HG03565 (cell line): ENCODE measurements around the gene AFF2.

Experiments
- ATAC-seq: cut with Tn5 transposase; IDR thresholded peaks from one replicate; pipeline ENCODE4 v1.9.1; 2021; ENCODE audit warnings: mild to moderate bottlenecking, moderate library complexity; ENCODE audit not compliant: unreplicated experiment

AFF2 gene

DNA sequence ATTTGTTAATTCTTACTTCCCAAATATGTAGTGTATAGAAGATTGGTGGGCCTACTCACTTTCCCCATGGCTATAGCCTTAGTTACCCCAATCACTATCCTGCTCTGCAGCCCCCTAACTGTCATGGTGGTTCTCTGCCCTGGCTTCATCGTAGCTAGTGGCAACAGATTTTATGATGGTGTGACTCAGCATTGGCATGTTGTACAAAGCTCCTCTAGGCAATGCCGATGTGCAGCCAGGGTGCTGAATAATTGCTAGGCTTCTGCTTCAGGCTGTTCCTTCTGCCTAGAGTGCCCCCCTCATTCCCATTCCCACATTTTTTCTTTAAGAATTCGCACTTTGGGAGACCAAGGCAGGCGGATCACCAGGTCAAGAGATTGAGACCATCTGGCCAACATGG lies 35.2 kb downstream of the AFF2 start:
- no peak for ATAC-seq

DNA sequence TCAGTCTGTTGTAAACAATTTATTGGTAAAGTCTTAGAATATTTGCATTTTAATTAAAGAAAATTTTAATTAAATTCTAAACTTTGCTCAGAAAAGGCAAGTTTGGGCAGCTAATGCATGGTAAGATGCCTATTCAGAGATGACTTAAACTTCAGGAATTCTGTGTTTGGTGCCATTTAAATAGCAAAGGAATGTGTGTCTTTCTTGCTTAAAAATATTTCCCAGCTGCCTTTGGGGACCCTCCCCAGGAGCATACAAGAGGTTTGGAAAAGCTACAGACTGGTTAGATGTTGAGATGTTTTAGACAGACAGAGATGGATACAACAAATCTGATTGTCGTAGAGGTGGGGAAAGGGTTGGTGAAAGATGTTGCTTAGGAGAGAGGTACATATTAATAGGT lies 36.5 kb downstream of the AFF2 start:
- ATAC-seq = no peak

DNA sequence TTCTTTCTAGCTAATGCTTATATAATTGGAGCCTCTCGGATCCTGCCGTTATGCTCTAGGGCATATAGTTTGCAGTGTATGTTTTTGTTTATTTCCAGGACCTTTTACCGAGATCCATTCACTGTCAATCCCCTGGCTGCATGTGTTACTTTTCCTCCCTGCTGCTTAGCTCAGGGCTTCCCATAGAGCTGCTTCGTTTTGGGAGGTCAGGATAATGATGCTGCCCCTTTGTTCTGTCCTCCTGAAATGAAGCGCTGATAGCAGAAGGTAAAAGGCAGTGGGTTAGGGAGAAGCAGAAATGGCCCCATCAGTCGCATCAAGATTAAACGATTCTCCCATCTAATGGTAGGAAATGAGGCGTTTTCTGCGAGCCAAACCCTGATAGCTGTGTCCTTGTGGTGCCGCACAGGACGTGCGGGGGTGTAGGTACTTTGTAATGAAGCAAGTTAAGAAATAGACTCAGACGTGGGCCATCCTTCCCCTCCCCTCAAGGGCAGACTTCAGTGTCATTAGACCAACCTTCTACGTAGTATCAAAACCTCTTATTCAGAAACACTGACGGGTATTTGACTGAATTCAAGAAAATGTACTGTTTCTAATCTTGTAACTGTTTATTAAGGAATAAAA lies 37.3 kb downstream of the AFF2 start:
- ATAC-seq = no peak

DNA sequence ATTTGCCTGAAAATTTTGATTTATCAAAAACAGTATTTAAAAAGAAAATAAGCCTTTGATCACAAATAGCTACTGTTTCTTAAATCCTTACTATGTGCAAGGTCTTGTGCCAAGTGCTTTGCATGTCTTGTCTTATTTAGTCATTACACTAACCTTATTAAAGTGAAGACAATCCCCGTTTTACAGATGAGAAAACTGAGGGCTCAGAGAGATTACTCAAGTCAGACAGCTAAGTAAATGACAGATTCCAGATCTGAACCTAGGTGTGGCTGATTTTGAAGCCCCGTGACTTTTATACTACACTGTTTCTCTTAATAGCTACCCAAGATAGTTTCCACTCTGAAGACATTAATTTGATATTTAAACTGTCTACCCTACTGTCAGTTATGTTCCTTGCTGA lies 38.2 kb downstream of the AFF2 start:
- ATAC-seq = no peak

DNA sequence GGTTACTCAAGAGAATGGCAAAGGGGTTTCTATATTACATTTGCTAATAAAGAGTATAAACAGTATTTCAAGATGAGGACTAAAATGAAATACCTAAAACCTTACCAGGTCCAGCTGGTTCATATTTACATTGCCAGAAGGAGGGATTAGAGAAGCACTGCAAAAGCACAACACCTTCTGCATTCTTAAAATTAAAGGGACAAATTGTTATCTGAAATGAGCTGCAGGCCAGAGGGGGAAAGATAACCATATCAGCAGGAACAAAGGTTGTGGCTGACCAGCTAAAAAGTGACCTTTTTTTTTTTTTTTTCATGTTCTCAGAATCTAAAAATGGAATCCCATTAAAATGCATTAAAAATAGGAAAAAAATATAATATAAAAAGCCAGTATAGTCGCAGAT lies 39.7 kb downstream of the AFF2 start:
- no peak for ATAC-seq

DNA sequence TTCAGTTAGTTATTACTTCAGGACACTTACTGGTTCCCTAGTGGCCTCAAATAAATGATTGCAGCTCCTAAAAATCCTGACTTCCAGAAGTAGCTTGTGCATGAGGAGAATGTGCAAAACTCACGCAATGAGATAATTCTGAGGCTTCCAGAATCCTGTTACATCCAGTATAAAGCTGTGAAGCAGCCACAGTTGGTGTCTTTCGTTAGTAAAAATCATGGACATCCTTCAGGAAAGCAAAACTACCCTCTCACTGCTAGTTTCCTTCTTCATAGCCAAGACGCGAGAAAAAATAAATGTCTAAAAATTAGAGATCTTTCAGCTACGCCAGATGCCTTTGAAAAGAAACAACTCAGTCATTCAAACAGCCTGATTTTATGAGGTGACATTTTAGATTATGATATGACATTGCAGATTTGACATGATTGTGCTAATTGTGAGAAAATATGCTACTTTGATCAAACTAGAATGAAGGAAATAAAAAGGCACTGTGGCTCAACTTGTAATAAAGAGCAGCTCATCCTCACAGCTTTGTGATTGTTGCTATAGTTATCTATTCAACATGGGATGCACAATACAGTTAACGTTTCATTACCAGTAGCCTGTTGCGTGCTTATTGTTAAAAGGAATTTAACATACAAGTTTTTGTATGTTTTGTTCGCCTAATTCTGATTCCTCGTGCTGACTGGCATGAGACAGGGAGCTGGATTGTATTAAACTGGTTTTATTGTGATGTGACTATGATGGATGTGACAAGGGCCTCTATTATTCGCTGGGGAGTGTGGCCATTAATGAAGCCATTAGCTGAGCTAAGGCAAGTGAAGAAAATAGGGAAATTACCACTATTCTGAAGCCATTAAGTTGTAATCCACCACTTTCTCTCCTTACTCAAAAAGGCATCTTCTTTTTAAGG lies 40.5 kb downstream of the AFF2 start:
- no peak for ATAC-seq

DNA sequence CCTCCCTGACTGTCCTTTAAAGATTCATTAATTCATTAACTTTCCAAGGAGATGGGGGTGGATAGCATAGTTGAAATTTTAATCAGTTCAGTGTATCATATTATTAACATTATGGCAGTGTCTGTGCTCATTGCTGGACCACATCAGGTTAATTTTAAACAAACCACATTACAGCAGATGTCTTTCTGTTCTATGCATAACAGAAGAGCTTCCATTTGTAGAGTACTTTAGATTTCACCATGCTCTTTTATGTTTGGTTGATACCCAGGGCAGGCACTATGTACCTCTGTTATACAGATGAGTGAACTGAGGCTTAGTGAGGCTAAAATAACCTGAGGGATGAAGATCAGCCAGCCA lies 41.1 kb downstream of the AFF2 start:
- no peak for ATAC-seq

DNA sequence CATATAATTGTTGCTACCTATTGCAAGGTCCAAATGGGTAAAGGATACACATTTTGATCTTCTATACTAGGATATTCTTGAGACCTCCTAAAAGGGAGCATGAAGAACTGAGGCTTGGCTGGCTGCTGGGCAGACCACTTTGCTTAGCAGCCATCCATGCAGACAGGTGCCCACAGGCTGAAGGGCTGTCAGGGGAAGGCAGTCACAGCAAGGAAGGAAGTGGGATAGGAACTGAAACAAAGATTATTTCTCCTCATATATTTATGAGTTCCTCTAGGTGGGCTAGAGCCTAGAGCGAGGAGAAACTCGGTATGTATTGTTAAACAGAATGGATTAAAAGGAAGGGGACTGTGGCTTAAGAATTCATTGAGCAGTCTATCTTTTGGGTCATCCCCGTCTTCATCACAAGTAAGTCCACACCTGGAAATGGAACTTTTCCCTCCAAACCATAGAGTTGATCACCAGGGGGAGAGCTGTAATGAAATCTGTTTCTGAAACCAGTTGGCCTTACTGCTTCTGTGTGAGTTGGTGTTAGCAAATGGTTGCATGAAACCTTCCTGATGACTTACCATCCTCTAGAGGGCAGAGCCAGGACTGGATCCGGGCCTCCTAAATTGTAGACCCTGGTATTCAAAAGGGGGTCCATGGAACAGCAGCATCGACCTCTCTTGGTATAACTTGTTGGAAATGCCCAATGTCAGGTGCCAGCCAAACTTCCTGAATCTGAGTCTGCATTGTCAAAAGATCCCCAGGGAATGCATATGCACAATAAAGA lies 42.3 kb downstream of the AFF2 start:
- no peak for ATAC-seq

DNA sequence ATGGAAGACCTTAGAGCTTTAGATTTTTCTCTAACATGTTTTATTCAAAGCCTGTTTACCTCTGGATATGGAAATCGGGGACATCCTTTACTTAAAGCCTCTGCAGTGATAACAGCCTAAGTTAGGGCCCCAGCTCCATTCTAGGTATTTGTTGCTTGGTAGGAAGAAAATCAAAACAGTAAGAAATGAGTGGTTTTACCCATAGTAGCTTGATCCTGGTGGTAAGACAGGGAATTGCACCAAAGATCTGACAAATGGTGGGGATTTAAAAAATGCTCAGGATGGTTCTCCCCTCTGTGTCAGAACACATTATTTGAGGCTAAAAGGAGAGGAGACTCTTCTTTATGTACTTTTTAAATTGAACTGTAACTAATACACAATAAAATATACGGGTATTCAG lies 52.4 kb downstream of the AFF2 start:
- no peak for ATAC-seq

DNA sequence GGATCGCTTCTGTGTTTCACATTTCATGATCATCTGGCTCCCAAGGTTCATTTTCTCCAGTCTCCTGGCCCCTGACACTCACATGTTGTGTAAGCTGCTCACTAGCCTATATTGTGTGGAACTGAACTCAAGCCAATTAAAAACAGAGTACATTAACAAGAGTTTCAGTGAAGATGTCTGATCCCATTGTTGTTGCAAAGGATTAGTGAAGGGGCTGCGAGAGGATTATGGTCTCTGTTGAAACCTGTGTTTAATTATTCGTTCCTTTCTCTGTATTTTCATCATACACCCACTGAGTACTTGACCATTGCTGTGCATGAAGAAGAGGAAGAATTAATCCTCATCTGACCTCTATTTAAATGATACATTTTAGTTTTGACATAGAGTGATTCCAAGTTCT lies 54.7 kb downstream of the AFF2 start:
- no peak for ATAC-seq

DNA sequence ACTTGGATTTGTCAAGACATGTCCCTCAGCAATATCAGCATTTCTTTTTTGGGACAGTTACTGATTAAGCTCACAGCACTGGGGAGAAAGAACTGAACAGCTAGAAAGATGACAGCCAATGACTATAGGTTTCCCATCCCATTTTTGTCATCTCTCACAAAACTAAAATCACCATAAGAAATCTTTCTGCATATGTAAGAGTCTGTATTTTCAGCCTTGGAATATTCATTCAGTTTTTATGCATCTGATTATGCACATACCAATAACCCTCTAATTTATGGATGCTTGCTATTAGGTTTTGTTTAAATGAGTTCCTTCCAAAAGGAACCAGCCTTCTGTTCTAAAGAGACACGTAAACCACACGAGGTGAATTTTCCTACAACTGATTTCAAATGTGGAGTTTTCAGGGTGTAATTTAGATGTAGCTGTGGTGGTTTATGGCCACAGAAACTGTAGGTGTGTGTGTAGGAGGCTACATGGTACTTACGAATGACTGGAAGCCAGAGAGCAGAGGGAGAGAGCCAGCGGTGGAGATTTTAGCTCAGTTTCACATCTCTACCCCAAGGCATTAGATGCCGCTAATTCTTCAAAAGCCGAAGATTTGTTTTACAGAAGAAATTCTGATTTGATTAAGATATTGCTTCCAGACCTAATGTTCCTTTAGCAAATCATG lies 55.3 kb downstream of the AFF2 start:
- ATAC-seq = no peak

DNA sequence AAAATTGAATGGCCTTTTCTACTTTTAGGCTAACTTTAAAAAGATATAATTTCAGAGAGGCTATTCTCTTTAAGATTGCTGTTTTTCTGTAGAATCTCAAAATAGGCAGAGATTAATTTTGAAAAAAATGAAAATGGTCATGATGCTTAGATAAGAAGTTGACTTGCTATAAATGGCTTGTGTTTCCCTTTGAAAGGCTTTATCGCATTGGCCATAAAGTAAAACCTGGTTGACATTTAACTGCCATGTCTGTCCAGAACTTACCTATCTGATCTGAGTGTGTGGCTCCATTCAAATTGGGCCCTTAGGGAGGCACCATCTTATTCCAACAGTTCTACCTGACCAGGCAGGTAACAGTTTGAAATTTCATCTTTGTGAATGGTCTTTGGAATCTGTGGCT lies 56.1 kb downstream of the AFF2 start:
- ATAC-seq = no peak

DNA sequence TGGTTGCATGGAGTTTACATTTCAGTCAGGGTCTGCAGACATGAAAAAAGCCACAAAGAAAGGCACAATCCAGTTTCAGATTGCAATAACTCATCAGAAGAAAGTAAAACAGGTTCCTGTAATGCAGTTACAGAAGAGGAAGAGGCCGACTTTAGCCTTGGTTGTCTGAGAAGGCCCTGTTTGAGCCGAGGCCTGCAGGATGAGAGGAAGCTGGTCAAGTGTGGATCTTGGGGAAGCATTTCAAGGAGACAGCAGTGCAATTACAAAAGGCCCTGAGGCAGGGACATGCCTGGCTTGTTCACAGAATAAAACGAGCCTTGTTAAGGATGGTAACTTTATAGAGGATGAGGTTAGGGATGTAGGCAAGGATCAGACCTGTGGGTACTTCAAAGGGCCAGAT lies 62.4 kb downstream of the AFF2 start:
- ATAC-seq = no peak

DNA sequence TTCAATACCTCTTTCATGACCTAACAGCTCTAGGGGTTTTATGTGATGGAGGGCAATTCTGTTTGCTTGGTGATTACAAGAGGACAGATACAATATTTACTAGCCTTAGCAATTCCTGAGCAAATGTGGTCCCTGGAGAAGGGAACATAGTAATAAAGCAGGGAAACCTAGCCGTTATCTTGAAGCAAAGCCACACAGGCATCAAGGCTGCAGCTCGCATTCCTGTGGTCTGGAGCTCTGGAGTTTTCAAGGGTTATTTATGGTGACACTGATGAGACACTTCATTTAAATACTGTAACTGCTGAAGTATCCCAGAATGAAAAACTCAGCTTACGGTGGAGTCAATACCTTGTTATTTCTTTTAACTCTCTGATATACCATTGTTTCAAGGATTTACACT lies 66.8 kb downstream of the AFF2 start:
- ATAC-seq = no peak

DNA sequence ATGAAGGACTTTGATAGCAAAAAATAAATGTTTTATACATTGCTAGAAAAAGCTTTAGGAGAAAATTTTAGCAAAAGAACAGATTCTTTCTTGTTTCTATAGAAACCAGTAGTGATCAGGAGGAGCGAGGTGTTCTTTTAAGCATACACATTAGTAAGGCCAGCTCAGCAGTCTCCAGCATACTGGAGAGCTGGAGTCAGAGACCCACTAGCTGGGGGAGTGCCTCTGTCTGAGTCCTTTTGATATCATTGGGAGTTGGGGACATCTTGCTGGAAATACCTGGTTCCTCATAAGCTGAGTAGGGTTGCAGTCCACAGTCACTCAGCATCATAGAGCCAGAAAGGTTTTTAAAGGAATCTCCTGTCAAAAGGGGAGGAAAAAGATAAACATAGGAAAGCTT lies 67.4 kb downstream of the AFF2 start:
- ATAC-seq = no peak

DNA sequence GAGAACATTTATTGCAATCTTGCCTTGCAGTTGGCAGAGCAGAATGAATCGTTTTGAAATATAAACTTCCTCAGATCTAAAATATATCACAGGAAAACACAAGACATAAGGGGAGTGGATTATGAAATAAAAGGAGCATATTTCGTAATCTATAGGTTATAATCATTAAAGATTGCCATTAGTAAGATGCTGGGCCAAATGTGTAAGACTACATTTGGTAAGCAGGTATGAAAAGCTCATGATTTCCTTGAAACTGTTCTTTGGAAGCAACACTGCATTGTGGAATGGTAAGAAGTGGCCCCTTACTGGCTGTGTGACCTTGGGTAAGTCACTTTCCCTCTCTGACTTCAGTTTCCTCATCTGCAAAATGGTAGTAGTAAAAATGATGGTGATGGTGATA lies 68.3 kb downstream of the AFF2 start:
- ATAC-seq = no peak

DNA sequence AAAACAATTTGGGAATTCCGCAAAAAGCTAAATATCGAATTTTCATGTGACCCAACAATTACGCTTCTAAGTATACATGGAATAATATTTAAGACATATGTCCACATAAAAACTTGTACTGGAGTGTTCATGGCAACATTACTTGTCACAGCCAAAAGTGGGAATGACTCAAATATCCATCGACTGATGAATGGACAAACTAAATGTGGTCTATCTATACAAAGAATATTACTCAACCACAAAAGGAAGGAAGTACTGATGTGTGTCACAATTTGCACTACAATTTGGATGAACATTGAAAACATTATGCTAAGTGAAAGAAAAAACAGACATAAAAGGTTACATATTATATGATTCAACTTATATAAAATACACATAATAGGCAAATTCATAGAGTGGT lies 71.9 kb downstream of the AFF2 start:
- ATAC-seq = no peak

DNA sequence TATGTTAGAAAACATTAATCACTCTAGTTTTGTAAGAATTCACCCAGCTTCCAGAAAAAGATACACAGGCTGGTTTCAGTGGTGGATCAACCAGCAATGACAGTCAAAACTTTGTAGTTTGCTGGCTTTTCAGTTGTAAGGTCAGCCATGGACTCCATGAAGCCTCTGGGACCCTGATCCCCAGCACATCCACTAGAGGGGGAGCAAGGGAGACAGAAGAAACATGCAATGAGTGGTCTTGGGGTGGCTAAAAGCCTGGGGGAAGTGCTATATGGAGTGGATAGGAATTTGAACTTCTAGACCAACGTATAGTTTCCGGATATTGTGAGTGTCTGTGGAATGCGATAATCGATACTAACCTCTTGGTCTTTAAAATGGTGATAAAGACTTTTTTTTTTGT lies 72.7 kb downstream of the AFF2 start:
- no peak for ATAC-seq

DNA sequence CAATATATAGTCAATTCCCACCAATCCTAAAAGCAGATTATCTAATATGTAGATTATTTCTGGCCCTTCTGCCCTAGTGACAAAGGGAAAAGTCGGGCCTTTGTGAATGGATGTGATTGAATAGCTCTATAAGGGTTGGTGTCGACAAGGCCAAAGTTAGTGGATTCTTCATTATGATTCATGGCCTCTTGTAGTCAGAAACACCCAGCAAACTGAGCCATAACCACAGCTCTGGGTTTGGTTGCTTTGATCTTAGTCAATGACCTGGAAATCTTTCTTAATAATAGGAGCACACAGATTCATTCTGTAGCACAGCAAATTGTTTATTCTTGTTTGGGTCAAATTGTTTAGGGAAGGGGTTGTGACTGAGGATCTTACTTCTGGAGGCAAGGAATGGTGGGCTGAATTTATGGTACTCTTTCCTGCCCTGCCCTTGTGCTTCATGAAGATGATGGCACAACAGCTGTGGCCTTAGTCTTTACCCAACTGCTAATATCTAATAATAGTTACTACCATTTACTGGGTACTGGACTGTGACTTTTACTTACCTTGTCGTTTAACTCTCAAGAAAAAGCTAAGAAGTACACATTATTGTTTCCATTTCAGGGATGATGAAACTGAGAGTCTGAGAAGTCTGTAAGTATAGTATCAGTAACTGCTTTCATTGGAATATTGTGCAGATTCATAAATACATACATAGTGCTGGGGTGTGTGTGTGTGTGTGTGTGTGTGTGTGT lies 74.0 kb downstream of the AFF2 start:
- ATAC-seq = no peak

DNA sequence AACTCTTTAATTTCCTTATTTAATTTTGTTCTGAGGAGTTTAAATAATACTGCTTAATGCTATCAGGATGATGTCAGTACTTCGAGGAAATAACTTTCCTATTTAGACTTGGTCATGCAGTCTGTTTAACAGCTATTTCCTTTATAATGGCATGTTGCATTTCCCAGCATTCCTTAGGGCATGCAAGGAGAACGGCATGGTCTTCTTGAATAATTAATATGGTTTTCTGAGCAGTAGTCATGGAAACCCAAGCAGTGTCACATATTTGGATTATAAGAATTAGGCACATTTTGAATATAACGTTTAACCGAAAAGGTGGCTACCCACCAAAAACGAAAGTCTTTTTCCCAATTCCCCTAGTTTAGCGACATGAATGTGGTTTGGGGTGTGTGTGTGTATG lies 76.0 kb downstream of the AFF2 start:
- ATAC-seq = no peak

DNA sequence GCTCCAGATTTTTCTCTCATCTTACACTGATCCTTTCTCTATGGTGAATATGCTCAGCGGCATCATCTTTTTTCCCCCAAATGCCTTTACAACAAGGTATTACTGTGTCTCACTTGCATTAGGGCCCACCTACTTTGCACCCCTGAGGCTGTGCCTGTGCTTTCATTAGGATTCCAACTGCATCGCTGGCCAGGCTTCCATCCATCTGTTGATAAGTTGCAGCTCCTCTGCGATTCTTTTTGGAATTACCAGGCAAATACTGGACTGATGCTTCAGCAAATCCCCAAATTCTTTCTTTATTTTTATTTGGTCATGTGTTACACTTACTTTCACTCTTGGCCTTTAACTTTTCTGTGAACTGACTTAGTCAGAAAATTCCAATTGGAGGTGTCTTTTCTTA lies 77.3 kb downstream of the AFF2 start:
- no peak for ATAC-seq
